Activated CD8-positive, alpha-beta memory T cell treated with anti-CD3 and anti-CD28 coated beads for 36 hours (primary cell): ENCODE measurements around the gene PRR14. TPM values are rescaled to one million over a fixed set of nuclear protein-coding genes. Genes with fewer than 3 reads are reported as not detected.

Source experiments
- CTCF ChIA-PET: fragments of 350-600 bp; sonication (Branson Sonifier 250); formaldehyde crosslinking; loops from one replicate; lab custom pipeline; 2021; ENCODE audit warnings: antibody characterized with exemption; lab: Charles Lee
- POLR2A ChIA-PET: fragments of 350-600 bp; sonication (Branson Sonifier 250); formaldehyde crosslinking; loops from one replicate; lab custom pipeline; 2021; ENCODE audit warnings: antibody characterized with exemption; lab: Charles Lee
- total RNA-seq, 2 experiments: library from RNA; stranded (reverse); gene quantifications; one replicate each; pipeline ENCODE4 v1.2.3, GENCODE V29; 2021

The PRR14 gene
- total RNA-seq, 2 experiments from 2014 or later: 87.8 to 95.1 TPM

DNA sequence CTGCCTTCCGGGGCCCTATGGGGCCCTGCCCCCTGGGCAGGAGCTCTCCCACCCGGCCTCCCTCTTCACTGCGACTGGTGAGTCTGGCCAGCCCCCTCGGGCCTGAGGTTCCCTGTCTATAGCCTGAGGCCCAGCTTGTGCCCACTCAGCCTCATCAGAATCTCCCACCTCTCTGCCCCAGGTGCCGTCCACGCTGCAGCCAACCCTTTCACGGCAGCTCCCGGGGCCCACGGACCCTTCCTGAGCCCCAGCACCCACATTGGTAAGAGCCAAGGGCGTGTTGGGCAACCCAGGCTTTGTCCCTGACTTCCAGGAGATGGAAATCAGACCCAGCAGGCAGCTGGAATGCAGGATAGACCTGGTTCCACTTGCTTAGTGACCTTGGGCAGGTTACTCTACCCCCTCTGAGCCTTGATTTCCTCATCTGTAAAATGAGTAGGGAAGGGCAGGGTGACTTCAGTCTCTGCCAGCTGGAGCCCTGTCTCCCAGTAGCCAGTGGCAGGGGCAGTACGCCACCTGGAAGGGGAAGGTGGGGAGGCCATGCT, 16.7 kb downstream of the PRR14 start:
- ChIA-PET CTCF (interaction anchor here (0.6 to 1.5 kb wide), 2 partner anchors 26 to 278 kb away, joined by 3 to 4 read pairs; no protein-coding TSS in a partner anchor), POLR2A (no interaction called here)

DNA sequence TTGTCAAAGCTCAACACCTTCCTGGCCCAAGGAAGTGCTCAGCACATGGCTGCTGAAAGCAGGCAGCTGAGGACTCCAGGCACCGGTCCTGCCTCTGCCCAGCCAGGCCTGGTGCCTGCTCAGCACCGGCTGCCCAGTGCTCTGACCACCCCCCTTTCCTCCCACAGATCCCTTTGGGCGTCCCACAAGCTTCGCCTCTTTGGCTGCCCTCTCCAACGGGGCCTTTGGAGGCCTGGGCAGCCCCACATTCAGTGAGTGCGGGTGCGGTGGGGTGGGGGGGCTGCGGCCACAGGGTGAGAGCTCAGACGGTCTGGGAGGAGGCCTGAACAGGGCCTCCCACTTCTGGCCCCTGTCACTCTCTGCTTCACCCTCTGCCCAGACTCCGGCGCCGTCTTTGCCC, 17.6 kb downstream of the PRR14 start:
- POLR2A ChIA-PET: no interaction called here

DNA sequence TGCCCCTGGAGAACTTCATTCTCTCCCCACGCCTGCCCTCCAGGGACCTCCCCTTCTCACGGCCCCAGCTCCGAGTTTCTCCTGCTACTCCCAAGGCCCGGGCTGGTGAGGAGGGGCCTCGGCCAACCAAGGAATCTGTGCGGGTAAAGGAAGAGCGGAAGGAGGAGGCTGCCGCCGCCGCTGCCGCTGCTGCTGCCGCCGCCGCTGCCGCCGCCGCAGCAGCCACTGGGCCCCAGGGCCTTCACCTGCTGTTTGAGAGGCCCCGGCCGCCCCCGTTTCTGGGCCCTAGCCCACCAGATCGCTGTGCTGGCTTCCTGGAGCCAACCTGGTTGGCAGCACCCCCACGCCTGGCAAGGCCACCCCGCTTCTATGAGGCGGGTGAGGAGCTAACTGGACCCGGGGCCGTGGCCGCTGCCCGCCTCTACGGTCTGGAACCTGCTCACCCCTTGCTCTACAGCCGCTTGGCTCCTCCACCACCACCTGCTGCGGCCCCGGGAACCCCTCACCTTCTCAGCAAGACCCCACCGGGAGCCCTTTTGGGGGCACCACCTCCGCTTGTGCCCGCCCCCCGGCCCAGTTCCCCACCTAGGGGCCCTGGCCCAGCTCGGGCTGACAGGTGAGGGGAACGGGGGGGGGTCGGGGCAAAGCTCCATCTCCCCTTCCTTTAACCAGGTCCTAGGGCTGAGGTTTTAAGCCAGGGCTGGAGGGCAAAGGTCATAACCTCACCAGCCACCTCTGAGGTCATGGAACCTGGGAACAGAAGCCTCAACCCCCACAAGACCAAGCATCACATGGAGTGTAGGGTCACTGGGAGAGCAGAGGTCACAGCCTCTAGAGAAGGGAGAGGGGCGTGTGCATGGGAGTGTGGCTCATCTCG, 18.5 kb downstream of the PRR14 start:
- CTCF ChIA-PET: no interaction called here

More for the DNA sequence above, 17.6 kb downstream of the PRR14 start:
- CTCF ChIA-PET: no interaction called here

DNA sequence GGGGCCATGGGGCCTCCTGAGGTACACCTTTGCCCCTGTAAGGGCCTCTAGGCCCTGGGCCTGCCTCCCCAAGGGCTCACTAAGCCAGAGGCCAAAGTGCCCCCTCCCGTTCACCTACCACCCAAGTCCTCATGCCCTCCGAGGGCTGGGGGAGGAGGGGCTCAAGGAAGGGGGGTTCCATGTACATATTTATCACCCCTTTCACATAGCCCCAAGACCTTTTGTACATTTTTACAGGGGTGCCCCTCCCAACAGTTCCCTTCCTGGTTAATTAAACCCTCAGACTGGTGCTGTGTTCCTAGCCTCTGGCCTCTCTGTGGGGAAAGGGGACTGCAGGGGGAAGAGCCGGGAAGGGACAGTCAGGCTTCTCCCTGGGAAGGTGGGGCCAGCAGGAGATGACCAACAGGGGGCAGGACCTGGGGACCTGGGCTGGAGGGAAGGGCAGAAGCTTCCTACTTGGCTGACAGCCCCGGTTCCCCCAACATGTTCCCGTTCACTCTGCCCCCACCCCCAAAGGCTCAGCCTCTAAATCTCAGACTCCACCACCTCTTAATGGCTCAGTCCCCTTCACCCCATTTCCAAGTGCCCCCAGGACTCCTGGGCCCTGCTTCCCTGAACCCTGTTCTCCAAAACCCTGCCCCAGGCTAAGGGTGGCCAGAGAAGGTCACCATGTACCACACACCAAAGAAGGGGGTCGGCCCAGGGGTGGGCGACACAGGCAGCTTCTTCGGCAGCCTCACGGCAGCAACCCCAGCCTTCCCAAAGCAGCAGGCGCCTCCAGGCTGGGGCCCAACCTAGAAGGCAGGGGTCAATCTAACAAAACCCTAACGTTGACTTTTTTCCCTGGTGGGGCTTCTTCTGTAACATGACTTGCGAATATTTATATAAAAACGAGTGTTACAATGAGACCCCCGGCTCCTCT, 19.4 kb downstream of the PRR14 start:
- ChIA-PET POLR2A (no interaction called here), CTCF (no interaction called here)

More for the DNA sequence above, 18.5 kb downstream of the PRR14 start:
- POLR2A ChIA-PET: no interaction called here

DNA sequence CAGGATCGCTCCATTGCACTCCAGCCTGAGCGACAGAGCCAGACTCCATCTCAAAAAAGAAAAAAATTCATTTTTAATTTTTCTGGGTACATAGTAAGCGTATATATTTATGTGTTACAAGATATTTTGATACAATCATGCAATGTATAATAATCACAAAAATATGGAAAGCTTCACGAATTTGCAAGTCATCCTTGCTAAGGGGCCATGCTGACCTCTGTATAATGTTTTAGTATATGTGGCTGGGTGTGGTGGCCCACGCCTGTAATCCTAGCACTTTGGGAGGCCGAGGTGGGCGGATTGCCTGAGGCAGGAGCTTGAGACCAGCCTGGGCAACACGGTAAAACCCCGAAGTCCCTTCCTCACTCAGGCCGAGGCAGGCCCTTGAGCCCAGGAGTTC, 24.4 kb downstream of the PRR14 start:
- POLR2A ChIA-PET: no interaction called here
- CTCF ChIA-PET: interaction anchor here (0.9 kb wide), 1 partner anchor 61 kb away, joined by 4 read pairs; no protein-coding TSS in a partner anchor

DNA sequence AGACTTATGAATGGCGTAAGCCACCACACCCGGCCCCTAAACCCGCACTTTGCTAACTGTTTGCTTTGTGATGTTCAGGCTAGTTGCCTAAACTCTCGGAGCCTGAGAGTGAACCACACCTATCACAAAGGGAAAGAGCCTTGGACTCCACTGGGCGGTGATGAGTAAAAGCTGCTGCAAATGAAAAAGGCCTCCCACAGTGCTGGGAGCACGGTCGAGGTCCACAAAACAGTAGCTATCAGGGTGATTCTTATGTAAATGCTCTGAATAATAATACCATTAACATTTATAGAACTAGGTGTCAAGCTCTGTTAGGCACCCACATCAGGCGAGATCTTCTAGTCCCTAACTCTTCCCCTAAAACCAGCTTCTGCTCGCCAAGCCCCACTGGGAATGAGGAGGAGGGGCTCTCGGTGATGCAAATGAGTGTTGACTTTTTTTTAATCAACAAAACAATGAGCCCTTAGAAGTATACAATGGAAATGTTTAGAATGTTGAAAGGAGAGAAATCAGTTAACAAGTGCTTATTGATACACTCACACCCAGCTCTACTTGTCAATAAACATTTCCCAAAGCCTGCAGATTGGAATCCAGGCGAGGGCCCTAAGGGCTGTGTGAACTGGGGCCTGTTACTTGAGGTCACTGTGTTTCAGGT, 27.3 kb downstream of the PRR14 start:
- CTCF ChIA-PET: interaction anchor here (0.9 to 1.9 kb wide), 2 partner anchors 16 to 19 kb away, joined by 3 to 4 read pairs; no protein-coding TSS in a partner anchor
- POLR2A ChIA-PET: no interaction called here

DNA sequence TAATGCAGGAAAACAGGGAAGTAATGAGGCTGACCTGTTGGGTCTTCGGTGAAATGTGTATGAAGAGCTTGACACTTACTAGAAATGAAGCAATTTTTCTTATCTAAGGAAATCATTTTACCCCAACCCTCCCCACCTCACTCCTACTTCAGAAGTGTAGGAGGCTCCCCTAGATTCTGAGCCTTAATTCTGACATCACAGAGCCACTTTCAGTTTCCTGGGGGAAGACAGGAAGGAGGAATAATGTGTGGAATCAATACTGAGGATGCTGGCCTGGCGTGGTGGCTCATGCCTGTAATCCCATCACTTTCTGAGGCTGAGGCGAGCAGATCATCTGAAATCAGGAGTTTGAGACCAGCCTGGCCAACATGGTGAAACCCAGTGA, 27.8 kb downstream of the PRR14 start:
- POLR2A ChIA-PET: no interaction called here
- CTCF ChIA-PET: interaction anchor here (0.9 to 1.9 kb wide), 2 partner anchors 15 to 19 kb away, joined by 3 to 4 read pairs; no protein-coding TSS in a partner anchor

DNA sequence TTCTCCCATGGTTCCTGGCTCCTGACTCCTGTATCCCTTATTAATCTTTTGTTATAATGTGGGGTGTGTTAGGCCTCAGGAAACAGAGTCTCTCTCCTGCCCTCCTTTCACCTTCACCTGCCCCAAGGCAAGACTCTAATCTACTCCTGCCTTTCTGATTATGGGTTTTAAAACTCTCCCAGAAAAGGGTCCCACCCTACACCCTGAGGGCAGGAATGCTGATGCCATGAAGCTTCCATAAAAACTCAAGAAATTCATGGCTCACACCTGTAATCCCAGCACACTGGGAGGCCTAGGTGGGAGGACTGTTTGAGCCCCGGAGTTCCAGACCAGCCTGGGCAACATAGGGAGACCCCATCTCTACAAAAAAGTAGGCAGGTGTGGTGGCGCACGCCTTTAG, 29.6 kb downstream of the PRR14 start:
- ChIA-PET POLR2A (no interaction called here), CTCF (interaction anchor here (1.2 kb wide), 1 partner anchor 13 kb away, joined by 4 read pairs; no protein-coding TSS in a partner anchor)

DNA sequence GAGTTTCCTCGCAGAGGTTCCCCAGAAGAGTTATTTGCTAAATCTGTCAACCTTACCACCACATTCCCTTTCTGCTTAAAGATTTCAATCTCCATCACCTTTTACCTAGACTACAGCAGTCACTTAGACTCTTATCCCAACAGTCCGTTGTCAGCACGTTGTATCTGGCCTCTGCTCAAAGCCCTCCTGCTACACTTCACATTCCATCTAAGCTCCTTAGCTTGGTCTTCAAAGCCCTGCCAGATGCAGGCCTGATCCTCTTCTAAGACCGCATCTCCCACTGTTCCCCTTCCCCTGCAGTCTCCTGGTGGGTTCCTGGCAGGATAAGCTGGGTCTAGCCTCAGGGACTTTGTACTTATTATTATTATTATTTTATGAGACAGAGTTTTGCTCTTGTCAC, 37.9 kb downstream of the PRR14 start:
- POLR2A ChIA-PET: interaction anchor here (0.6 kb wide), 1 partner anchor 25 kb away, joined by 3 read pairs; no protein-coding TSS in a partner anchor
- CTCF ChIA-PET: interaction anchor here (1.0 kb wide), 1 partner anchor 60 kb away, joined by 4 read pairs; no protein-coding TSS in a partner anchor

DNA sequence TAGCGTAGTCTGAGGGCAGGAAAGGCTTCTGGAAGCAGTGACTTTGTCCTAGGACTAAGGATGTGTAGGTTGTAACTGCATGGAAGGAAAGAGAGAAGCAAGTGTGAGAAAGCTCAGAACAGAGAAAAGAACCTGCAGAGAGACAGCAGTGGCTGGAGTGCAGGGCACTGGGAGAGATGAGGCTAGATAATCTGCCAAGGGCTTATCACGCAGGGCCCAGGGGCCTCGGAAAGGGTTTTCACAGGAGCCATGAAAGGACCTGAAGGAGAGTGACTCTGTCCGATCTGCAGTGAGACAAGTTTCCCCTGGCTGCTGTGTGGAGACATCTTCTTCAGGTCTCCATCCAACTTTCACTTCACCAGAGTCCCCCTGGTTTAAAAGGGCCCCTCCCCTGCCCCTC, 41.1 kb downstream of the PRR14 start:
- POLR2A ChIA-PET: no interaction called here
- CTCF ChIA-PET: interaction anchor here (2.6 kb wide), 1 partner anchor 33 kb away, joined by 7 read pairs; the partner anchor contains the start of gene FBRS

DNA sequence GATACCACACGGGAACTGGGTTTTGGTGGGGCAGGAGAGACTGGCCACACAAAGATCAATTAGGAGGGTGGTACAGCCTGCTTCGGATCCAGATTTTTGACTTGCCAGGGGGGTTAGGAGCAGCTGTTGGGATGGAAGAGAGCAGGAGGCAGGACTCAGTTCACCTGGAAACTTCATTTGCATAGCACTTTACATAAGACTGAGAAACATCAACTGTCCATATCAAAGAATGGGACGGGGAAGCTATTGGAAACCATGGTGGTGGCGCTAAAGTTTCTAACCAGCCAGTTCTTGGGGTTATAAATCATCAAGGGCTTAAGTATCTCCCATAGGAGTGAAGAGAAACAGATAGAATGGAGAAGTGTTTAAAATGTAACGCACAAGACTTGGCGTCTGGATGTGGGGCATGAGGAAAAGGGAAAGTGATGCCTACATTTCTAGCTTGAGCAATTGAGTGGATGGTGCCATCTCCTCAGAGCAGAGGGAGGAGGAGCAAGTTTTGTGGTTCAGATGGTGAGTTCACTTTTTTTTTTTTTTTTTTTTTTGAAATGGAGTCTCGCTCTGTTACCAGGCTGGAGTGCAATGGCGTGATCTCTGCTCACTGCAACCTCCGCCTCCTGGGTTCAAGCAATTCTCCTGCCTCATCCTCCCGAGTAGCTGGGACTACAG, 41.8 kb downstream of the PRR14 start:
- ChIA-PET POLR2A (no interaction called here), CTCF (interaction anchor here (0.7 to 4.7 kb wide), 10 partner anchors 12 to 243 kb away, joined by 3 to 42 read pairs (median 5); partner anchors contain the start of genes FBRS and PRR14)

DNA sequence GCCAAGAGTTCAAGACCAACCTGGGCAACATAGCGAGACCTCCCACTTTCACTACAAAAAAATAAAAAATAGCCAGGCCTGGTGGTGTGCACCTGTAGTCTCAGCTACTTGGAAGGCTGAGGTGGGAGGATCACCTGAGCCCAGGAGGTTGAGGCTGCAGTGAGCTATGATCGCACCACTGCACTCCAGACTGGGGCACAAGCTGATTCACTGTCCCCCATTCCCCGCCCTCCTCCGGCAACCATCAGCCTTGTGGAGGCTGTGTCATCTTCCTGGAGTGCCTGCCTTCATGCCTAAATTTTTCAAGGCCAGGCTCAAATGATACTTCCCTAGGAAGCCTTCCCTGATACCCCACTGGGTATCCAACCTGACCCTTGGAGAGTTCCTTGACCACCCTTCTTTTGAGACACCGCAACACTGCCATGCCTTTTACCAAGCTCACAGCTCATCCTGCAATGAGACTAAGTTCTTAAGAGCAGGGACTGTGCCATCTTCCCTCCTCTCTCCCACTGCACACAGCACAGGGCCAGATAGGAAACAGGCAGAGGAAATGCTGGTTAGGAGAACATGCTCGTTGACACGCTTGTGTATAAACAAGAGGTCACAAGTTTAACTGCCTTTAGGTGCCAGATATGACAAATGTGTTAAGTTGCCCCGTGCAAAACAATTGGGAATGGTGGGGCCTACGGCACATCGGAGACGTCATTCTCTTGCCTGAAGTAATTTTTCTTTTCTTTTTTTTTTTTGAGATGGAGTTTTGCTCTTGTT, 44.4 kb downstream of the PRR14 start:
- ChIA-PET POLR2A (interaction anchor here (1.0 to 1.1 kb wide), 2 partner anchors 35 to 44 kb away, joined by 3 to 5 read pairs; partner anchors contain the start of gene PRR14), CTCF (interaction anchor here (0.9 to 5.1 kb wide), 7 partner anchors 8 to 66 kb away, joined by 3 to 43 read pairs (median 4); partner anchors contain the start of genes FBRS and PRR14)

DNA sequence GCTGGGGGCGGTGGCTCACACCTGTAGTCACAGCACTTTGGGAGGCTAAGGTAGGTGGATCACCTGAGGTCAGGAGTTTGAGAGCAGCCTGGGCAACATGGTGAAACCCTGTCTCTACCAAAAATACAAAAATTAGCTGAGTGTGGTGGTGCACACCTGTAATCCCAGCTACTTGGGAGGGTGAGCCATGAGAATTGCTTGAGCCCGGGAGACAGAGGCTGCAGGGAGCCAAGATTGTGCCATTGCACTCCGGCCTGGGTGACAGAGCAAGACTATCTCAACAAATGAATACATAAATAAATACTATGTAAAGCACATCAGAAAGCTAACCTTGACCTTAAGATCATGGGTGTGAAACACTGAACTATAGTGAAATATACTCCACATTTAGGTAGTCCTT, 45.9 kb downstream of the PRR14 start:
- CTCF ChIA-PET: interaction anchor here (0.7 to 5.1 kb wide), 4 partner anchors 10 to 178 kb away, joined by 4 to 43 read pairs (median 23); partner anchors contain the start of genes FBRS and PRR14
- POLR2A ChIA-PET: interaction anchor here (0.9 to 1.4 kb wide), 2 partner anchors 38 to 86 kb away, joined by 3 to 7 read pairs; partner anchors contain the start of genes FBRS and ZNF689

DNA sequence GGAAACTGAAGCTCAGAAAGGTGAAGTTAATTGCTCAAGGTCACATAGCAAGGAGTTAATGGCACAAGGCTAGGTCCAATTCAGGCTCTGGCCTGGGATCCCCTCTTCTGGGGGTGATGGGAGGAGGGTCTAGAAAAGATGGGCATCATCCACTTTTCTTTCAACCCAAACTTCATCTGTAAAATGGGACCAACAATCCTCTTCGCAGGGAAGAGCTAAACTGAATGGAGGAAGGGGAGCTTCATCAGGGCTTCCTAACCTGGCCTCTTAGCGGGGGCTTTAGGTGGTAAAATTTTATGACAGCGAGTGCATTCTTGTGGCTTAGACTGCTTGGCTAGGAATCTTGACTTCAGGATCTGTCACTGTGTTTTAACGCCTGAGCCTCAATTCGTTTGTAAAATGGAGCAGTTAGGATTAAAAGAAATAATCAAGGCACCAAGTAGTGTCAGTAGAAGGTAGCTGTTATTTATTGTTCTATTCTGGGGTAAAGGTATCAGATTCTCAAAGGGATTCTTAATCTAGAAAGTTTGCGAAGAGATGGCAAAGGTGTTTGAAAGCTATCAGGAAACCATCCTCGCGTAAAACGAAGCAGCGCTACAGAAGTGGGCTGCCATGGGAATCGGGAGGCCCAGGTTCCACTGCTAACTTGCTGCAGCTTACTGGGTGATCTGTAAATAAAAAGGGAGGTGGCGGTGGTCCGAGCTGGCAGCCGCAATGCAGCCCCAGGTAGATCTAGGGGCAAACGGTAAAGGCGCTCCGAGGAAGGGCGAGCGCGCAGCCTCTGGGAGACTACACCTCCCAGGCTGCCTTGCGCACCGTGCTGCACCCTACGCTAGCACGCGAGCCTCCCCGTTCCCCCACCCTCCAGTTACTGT, 46.7 kb downstream of the PRR14 start:
- ChIA-PET POLR2A (interaction anchor here (0.6 to 1.4 kb wide), 3 partner anchors 39 to 192 kb away, joined by 3 to 7 read pairs (median 3); partner anchors contain the start of genes FBRS and ZNF689), CTCF (interaction anchor here (0.7 to 5.1 kb wide), 5 partner anchors 11 to 100 kb away, joined by 3 to 43 read pairs (median 4); partner anchors contain the start of genes FBRS and PRR14)

DNA sequence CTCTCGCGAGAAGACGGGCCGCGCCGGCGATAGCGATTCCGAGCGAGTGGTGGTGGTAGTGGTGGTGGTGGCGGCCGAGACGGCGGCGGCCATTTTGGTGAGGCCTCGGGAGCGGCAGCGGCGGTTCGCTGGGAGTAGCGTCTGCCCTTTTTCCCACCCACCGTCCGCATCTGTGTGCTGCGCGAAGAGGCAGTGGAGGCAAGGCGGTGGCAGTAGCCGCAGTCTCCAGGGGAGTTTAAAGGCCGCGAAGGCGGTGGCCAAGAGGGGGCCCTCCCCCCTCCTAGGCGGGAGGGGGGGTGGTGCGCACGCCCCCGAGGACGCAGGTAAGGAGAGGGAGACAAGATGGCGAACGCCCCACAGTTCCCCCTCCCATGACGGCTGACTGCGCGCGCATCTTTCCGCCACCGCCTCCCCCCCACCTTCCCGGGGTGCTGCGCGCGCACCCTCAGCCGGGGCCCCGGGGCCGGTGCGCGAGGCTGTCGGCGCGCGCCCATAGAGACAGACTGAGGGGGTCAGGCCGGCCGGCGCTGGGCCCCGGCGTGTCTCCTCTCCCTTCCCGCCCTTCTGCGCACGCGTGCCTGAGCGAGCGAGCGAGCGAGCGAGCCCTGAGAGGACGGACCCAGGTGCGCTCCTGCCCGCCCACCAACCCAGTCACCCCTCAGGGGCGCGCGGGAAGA, 47.5 kb downstream of the PRR14 start:
- ChIA-PET POLR2A (interaction anchor here (0.6 to 1.4 kb wide), 3 partner anchors 39 to 193 kb away, joined by 3 to 7 read pairs (median 3); partner anchors contain the start of gene FBRS), CTCF (interaction anchor here (1.0 to 5.1 kb wide), 2 partner anchors 38 to 39 kb away, joined by 3 to 43 read pairs; partner anchors contain the start of gene FBRS)
